Superior temporal gyrus (tissue), 1 donor: Measurements from ENCODE around the gene BZW2.
"Not testable (repeated sequence)": the region's sequence is repeated elsewhere in the genome, so short reads cannot be mapped to it uniquely, and the experiment has no call there.

Experiments
- DNase-seq: peaks from one replicate; pipeline ENCODE4 v3.0.0-alpha.2; 2016; ENCODE audit errors: extremely low spot score

Gene BZW2

DNA sequence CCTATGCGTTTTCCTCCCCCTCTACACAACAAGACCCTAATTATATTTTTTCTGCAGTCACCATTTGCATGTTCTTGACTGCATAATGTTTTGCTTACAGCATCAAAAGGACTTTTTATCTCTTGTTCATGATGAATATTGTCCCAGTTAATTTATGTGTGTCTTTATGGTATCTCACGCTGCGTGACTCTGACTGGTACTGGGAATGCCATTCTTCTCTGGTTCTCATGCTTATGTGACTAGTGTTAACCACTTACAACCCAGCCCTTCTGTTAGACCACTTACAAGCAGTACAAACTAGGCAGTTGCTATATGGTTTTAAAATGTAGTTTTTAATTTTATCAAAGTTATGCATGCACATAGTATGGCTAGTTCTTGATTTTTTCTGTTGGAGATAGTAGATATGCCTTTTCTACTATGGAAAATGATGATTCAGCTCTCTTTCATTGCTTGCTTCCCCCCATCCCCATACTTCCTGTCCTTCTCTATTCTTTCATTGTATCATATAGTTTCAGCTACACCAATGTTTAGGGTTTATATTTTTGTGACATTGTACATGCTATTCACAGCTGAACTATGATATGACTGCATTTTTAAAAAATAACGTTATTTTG, 24.9 kb downstream of the BZW2 start:
- DNase-seq = no peak

DNA sequence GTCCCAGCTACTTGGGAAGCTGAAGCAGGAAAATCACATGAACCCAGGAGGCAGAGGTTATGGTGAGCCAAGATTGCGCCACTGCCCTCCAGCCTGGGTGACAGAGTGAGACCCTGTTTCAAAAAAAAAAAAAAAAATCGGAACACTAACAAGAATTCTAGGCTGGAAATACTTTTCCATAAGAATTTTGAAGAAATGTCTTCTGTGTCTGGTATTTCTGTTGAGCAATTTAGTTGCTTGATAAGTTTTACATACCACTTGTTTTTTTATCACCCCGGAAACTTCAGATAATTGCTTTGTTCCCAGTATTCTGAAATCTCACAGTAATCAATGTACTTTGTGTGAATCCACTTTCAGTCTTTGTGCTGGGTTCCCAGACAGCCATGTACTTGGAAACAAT, 25.8 kb downstream of the BZW2 start:
- no peak for DNase-seq

DNA sequence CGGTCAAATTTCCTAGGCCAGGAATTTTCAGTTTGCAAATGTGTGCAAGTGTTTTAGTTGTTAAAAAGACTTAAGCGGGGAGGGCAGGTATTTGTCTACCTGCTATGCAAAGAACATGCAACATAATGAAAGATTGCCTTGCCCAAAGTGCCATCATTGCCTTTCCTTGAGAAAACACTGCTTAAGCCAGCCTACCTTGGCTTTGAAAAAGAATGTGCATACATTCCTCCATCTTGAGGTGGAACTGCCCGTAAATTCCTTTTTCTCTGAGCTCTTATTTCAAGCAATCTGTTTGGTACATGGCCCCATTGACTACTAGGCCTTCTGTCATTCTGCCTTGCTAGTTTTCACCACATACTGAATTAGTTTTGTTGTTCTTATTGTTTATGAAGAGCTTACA, 29.3 kb downstream of the BZW2 start:
- no peak for DNase-seq

DNA sequence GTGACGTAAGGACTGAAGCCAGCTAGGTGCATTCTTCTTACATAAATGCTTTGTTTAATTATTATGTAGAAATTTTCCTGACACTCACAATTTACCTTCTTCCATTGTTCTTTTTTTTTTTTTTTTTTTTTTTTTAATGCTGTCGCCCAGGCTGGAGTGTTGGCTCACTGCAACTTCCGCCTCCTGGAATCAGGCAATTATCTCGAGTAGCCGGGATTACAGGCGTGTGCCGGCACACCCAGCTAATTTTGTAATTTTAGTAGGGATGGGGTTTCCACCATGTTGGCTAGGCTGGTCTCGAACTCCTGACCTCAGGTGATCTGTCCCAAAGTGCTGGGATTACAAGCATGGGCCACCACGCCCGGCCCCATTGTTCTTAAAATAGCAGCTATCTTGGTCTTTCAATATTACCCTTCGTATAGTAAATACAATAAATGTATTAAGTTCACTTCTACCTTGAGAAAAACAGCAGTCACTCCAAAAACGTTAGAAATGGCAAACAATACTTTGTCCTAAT, 32.1 kb downstream of the BZW2 start:
- DNase-seq = no peak

DNA sequence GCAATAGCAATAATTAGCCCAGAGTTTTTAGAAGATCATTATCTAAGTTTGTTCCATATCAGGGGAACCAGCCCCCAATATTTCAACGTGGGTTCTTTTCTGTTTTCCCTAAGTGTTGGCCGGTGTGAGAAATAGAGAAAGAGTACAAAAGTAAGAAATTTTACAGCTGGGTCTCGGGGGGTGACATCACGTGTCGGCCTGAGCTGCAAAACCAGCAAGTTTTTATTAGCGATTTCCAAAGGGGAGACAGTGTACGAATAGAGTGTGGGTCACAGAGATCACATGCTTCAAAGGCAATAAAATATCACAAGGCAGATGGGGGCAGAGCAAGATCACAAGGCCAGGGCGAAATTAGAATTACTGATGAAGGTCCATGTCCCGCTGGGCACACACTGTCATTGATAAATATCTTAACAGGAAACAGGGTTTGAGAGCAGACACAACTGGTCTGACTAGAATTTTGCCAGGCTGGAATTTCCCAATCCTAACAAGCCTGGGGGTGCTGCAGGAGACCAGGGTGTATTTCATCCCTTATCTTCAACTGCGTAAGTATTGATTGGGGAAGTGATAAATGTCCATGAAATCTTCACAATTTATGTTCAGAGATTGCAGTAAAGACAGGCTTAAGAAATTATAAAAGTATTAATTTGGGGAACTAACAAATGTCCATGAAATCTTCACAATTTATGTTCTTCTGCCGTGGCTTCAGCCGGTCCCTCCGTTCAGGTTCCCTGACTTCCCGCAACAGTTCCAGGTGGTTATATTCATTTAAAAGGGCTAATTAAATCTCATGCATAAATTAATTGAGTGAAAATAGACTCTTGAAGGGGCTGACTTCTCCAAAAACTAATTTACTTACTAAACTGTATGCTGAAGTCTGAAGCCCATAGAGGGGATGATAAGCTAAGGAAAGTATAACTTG, 32.9 kb downstream of the BZW2 start:
- not testable (repeated sequence) for DNase-seq

DNA sequence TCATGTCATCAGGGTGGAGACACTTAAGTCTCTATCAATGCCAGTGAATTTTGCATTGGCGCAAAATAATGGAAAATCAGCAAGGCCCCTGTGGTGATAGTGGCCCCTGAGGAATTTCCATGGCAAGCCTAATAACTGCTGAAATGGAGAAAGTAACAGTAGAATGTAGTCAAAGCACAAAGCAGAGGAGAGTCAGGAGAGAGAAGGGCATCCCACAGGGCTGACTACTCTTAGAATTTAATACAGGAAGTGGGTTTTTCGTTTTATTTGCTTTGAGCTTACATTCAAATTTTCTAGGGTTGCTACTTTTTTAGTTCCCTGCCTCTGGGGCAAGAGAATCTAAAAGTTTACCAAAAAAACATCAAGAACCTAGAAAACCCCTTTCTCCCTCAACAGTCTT, 39.0 kb downstream of the BZW2 start:
- DNase-seq = no peak

DNA sequence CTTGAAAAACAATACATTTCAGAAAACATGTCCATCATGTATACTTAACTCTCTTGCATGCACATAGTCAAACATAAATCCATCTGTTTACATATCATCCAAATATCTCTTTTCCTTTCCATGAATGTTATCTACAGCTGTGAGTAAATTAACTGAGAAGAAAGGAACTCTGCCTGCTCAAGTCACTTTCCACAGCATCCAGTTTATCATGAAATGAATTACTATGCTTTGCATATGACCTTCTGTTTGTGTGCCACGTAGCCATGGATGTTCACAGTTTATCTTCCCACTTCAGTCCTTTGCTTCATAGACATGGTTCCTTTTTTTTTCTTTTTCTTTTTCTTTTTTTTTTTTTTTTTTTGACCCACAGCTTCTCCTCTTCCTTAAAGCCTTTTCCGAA, 39.6 kb downstream of the BZW2 start:
- DNase-seq = no peak

DNA sequence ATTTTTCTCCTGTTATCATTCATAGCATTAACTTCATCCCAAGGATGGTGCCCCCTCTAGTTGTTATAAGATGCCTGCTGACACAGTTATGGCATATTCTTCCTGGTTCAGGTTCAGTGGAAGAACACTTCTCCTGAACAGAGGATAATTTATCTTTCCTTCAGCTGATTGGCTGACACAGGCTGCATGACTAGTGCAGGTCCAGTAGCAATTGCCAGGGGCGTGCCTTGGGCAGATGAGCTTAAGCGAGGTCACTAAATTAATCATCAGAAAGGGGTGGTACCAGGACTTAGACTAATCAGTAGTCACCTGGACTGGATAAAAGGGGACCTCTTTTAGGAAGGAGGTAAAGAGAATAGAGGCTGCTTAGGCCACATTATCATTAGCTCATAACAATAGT, 42.3 kb downstream of the BZW2 start:
- no peak for DNase-seq

DNA sequence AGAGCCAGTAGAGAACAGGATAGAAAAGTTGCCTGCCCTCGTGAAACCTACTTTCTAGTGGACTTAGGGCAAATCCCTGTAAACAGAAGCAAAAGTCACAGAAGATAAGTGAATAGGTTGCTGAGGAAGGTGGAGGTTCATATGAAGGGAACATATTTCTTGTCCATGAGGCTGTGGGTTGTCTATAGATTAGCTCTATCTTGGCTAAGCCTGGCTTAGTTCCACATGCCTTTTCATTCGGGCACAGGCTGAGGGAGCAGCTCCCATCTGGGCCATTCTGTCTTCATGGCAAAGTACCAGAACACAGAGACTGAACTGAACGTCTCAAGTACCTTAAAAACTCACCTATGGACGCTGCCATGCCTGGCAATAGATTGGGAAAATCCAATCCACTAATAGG, 45.3 kb downstream of the BZW2 start:
- no peak for DNase-seq

DNA sequence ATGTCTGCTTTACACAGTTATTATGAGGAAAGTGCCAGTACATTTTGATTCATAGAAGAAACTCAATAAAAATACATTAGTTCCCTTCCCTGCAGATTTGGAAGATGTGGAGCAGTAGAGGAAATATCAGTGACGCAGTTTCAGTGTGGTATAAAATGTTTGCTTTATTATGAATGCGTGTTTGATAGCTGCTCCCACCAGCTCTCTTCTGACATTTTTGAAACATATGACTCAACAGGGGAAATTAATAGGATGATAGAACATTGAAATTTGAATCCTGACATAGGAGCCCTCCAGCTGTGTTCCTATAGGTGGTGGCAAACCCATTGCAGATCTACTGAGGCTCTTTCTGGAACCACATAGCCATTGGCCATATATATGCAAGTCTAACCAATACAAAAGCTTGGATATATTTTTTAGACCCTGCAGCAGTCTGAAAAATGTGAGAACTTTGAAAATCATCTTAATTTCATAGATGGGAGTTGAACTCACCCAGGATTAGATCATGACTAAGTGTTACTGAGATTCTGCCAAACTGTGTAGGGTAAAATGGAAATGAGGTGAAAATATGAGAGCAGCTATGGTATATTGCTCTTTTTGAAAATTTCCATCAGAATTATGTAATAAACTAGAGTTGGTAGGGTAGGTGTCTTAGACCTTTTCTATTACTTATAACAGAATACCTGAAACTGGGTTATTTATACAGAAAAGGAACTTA, 47.8 kb downstream of the BZW2 start:
- DNase-seq = peak; percentile 66

DNA sequence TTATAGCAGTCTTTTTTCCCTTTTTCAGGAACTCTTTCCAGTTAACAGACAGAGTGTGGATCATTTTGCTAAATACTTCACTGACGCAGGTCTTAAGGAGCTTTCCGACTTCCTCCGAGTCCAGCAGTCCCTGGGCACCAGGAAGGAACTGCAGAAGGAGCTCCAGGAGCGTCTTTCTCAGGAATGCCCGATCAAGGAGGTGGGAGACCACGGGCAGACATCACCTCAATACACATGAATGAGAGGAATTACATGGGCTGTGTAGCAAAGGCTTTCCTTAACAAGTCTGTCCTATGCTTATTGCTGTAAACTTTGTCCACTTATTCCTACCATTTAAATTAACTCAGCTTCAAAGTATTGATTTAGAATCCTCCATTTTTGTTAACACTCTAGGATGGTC, 48.8 kb downstream of the BZW2 start:
- DNase-seq = no peak

DNA sequence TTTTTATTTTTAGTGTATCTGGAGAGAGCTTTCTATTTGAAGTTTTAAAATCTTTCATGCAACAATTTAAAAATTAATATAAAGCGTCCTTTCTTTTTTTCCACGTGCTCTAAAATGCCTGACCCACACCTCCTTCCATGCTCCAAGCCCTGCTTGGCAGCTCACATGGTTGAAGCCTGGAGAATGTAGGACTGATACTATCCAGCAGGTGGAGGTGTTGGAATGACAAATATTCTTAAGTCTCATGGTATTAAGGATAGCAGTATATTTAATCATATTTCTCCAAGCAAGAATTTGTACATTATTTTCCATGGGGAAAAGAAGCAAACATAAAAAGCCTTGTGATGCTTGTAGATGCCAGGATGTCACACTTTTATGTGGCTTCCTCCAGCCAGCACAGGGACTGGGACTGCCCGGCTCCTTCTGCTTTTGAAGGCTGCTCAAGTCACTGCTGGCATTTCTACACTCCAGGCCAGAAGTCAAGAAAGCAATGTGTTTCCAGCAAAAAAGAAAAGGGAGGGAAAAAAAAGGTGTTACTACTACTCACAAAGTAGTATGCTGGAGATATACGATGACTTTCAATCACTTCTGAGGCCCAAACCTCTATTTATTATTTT, 49.7 kb downstream of the BZW2 start:
- peak; percentile 54 for DNase-seq

DNA sequence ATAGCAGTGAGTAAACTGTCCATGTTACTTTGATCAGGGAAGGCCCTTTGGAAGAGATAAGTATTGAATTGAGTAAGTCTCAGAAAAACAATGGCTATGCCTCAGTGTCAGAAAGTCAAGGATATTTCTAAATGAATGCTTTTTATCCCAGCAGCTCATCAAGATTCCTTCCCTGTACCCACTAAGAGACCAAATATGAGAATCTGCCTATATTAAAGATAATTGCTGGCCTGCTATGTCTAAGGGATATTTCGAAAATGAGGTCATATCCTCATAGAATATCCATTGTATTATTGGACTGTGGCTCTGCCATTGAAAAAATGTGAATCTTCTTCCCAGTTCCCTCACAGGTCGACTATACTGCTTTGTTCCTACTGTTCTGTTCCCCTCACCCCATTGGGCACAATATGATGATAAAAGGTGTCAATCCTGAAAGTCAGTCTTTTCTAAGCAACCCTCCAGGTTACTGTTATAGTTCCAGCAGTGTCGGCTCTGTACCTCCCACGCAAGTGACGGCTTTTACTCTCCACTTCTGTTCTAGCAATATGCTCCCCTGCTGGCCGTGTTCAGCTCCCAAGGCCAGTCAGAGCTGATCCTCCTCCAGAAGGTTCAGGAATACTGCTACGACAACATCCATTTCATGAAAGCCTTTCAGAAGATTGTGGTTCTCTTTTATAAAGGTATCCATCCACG, 51.7 kb downstream of the BZW2 start:
- no peak for DNase-seq

DNA sequence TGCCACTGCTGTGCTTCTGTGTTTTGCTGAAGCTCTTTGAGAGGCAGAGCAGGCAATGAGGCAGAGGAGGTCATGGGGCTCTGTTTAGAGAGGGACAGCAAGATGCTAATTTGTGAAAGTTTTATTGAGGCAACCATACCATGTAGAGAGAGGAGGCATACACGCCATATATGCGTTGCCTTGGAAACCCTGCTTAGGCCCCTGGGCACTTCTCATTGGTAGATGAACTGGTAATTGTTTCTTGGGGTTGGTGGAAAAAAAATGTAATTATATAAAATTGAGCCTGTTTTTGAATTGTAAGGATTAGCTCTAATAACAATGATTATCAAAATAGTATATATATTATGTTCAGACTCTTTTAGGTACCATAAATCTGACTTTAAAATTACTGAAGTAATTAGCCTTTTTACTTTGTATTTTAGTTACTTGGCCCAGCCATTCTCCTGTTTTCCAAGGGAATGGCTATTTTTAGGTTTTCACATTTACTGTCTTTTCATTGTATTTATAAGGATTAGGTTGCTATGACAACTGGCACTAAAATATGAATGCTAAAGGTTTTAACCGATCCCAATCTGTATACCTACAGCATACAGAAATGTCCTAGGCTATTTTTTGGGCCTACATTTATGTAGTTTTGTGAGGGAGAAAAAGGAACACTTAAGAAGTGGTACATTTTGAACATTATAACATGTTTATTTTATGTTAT, 52.4 kb downstream of the BZW2 start:
- no peak for DNase-seq

DNA sequence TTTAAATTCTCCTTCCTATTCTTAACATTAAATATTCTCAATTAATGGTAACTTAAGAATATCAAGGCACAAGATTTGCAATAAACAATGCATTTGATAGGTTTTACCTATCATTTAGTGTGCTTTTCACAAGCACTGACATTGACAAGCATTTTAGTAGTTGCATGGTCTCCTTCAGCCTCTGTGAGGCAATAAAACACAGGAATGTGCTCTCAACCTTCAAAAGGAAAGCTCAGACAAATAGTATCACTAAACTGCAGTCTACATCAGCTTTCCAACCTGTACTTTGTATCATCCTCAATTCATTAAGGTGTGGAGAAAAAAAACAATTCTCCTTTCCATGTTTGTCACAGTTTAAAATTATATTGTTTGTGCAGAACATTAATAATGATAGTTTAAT, 56.5 kb downstream of the BZW2 start:
- DNase-seq = no peak

DNA sequence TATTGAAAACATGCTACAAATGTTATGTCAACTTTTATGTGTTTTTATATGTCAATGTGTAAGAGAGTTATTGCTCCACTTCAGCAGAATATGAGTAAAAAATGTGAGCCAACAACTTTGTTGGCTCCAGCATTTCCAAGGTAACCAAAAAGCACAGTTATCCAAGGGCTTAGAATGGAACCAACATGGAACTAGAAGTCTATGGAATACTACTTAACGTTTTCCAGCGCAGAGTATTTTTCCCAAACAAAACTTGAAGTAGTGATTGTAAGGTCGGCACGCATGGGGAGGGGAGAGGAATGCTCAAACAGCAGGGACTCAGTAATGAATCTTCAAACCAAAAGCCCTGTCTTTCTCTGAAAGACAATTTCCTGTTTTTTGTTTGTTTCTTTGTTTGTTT, 62.5 kb downstream of the BZW2 start:
- DNase-seq = no peak

DNA sequence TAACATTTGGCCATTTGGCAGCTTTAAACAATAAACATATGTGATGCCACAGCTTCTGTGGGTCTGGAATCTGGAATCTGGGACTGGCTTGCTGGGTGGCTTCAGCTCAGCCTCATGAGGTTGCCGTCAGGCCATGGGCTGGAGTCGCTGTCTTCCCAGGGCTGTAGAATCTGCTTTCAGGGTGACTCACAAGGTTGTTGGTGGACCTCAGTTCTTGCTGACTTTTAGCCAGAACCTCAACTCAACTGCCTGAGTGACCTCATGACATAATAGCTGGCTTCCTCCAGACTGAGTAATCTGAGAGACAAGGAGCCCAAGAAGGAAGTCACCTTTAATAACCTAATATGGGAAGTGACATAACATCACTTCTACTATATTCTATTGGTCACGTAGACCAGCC, 63.0 kb downstream of the BZW2 start:
- no peak for DNase-seq

DNA sequence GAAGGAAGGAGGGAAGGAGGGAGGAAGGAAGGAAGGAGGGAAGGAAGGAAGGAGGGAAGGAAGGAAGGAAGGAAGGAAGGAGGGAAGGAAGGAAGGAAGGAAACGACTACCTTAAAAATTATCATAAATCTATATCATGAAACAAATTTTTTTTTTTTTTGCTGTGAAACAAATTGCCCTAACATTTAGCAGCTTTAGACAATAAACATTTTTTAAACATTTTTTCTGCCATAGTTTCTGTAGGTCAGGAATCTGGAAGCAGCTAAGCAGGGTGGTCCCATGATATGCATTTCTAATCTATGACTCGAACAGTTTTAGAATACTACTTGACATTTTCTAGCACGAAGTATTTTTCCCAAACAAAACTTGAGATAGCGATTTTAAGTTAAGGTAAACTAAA, 64.7 kb downstream of the BZW2 start:
- no peak for DNase-seq

DNA sequence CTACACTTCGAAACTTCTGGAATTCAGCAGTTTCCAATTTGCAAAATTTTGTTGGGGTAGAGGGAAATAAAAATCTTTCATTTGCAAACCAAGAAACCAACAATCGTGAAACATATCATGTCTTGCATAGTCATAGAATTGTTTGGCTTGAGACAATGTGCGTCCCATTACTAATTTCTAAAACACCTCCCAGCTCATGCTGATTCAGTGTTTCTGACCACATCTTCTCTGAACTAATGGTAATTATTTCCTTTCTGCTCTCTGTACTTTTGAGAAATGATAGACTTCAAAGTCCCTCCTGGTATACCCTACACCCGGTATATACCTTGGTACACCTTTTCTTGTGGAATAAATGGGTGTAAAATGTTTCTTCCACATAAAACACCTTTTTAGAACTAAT, 65.7 kb downstream of the BZW2 start:
- DNase-seq = no peak

DNA sequence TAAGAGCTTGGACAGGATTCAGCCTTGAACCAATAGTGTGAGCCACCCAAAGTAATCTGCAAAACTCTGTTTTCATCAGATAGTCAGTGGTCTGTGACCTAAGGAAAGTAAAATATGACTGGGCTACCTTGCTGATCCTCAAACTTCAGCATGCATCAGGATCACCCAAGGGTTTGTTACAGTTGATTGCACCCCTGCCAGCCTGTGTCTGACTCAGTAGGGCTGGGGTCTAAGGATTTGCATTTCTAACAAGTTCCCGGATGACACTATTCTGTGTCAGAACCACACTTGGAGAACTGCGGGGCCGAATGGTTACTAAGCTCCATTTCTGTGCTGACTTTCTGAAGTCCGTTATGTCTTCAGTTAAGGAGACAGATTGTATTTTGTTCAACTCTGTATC, 66.9 kb downstream of the BZW2 start:
- DNase-seq = no peak

DNA sequence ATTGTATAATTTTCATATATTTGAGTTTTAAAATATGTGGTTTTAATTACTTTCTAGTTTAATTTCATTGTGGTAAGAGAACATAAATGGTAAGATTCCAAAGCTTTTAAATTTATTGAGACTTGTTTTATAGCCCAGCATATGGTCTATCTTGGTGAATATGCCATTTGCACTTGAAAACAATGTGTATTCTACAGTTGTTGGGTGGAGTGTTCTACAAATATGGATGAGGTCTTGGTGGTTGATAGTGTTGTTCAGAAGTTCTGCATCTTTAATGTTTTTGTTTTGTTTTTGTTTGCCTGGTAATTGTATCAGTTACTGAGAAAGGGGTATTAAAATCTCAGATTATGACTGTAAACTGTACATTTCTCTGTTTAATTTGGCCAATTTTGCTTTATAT, 69.9 kb downstream of the BZW2 start:
- DNase-seq = no peak
